HG03439 (cell line): ENCODE data around the gene DIO2.

Source experiments
- ATAC-seq: cut with Tn5 transposase; IDR thresholded peaks from one replicate; pipeline ENCODE4 v1.9.1; 2021; ENCODE audit warnings: mild to moderate bottlenecking, moderate library complexity; ENCODE audit not compliant: unreplicated experiment

Gene DIO2

DNA sequence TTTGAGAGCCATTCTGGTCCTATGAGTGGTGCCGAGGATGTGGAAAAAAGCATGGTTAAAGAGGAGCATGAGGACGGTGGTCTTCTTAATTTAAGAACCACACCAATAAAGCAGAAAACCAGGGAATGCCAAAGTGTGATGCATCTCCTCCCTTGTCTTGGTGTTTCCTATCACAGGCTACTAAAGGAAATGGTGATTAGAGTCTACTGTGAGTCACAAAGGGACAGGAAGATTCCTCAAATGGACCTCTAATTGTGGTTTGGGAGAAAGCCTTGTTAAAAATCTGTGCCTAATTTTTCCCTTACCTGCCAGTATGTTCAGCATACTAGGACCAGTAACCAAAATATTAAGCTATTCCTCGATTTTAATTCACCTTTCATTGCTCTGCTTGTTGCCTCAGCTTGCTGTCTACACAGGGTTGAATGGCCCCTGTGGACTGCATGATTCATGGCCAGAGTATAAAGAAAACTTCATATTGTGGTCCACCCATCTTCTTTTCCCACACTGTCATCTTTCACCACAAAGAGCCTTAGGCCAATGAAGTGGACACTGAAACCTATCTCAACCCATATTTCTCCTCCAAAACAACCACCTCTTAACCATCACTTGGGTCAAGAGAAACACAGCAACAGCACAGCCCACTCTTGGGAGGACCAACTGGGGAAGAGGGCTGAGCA lies 38.8 kb downstream of the DIO2 start:
- no peak for ATAC-seq

- no peak for ATAC-seq
Measured at GRCh38 chr14:80167793-80168448, 43.4 kb downstream of the DIO2 start.

DNA sequence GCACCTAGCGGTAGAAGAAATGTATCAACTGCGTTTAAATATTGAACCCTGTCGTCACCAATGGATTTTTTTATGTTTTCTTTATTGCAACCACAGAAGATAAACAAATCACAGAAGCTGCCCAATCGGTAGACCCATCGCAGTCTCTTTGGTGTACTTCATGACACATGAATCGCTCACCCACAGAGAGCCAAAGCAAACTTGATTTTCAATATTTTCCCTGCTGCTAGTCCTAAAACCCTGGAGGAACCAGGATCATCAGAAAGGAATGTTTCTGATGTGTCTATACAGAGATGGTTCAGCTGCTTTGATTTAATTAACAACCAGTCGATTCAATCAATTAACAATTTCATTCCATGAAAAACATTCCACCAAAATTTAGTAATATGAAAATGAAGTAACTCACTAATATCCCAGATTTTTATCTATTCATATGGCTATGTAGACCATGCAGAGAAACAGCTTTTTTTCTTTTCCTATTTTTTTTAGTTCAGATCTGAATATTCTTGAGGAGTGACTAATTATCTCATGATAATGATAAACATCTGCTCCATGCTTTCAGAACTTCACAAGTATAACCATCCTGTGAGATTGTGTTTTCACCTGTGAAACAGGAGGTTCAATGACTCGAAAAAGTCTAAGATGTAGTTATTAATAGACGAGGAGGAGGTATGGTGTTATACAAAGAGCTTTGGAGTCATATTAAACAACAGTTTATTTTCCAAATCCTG lies 46.1 kb downstream of the DIO2 start:
- ATAC-seq = no peak

DNA sequence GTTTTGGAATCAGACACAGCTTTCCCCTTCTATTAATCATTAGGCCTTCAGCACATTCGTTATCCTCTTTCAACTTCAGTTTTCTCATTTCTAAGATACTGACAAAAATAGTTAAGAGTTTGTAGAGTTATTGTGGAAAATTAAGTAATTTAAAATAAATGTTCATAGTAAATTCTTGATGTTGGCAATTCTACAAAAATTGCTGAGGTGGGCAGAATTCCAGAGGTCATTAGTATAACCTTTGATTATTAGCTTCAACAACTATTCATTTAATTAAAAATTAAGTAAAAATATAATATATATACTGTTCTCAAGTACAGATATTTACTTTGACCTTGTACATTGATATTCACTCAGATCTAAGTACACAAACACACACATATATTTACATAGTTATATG lies 58.5 kb downstream of the DIO2 start:
- no peak for ATAC-seq

GRCh38 chr14:80152166-80152565 lies 59.1 kb downstream of the DIO2 start:
- ATAC-seq = no peak

- ATAC-seq = no peak
Measured at GRCh38 chr14:80150301-80150700, 61.0 kb downstream of the DIO2 start.
